OCI-LY1 (cell line): ENCODE data around the gene FAM200C.

Experiments
- EZH2 ChIP-seq: fragments of 200-600 bp; sonication (generic), shearing (Covaris generic); IDR thresholded peaks from 2 replicates; pipeline ENCODE4 v1.8.0; 2017; ENCODE audit warnings: borderline replicate concordance, mixed run types, mild to moderate bottlenecking, antibody characterized with exemption, low read length, moderate library complexity, mixed read lengths
- TF ChIP-seq, protein P1 (sequence below): fragments of 200-600 bp; sonication (generic), shearing (Covaris generic); IDR thresholded peaks from 2 replicates; pipeline ENCODE4 v1.5.1; 2017; ENCODE audit warnings: mild to moderate bottlenecking, antibody characterized with exemption, low read length, moderate library complexity, mixed read lengths

DNA sequence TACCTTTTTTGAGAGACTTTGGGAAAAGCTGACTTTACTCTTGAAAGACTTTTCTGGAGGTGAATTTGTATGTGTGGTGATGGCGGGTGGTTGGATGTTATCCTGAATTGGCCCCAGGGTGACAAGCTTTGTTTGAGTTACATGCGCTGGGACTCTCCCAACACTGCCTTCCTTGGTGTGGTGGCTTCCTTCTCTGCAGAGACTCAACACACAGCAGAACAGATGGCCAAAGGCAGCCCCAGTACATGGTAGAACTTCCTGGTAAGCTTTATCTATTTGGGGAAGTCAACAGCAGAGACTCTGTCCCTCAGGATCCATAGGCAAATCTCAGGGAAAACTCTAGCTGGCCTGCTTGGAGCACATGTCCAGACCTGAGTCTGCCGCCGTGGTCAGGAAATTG is 47.5 kb downstream of the FAM200C start:
- TF ChIP-seq EZH2: no peak
- TF ChIP-seq, protein P1, sequence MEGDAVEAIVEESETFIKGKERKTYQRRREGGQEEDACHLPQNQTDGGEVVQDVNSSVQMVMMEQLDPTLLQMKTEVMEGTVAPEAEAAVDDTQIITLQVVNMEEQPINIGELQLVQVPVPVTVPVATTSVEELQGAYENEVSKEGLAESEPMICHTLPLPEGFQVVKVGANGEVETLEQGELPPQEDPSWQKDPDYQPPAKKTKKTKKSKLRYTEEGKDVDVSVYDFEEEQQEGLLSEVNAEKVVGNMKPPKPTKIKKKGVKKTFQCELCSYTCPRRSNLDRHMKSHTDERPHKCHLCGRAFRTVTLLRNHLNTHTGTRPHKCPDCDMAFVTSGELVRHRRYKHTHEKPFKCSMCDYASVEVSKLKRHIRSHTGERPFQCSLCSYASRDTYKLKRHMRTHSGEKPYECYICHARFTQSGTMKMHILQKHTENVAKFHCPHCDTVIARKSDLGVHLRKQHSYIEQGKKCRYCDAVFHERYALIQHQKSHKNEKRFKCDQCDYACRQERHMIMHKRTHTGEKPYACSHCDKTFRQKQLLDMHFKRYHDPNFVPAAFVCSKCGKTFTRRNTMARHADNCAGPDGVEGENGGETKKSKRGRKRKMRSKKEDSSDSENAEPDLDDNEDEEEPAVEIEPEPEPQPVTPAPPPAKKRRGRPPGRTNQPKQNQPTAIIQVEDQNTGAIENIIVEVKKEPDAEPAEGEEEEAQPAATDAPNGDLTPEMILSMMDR: no peak
